ENCODE results near the gene ITPKC. TPM values are rescaled to one million over a fixed set of nuclear protein-coding genes. Genes with fewer than 3 reads are reported as not detected.

The ITPKC gene
- total and polyA plus RNA-seq, 10 of the 15 experiments (the other 5 are each of a cell fraction or from before 2014, with no cell fraction given) = 0.03 to 6.4 (median 3.5) TPM

DNA sequence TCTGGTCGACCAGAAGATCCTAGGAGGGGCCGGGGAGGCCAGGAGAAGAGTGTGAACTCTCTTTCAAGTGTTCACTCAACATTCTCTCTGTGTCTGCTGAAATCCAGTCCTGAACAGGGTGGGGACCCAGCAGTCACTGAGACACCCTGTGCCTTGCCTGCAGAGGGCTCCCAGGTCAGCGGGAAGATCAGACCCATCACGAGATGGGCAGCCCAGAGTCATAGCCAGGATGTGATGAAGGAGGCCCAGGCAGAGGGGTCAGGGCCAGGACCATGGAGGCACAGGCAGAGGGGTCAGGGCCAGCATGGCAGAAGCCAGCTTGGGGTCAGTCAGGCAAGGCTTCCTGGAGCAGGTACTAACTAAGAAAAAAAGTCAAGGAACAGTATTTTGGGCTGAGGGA, 35.9 kb upstream of the ITPKC start (continued):
- TF ChIP-seq ZBTB4 (CRISPR knock-in tag; IDR thresholded peaks at IDR 0.05) (no peak), DPF2 (IDR thresholded peaks at IDR 0.05) (no peak), CEBPB (IDR thresholded peaks at IDR 0.05; ENCODE audit: borderline replicate concordance in 1 of 2, low read depth in 2 of 2, low read length in 2 of 2) (no peak), SUPT20H (IDR thresholded peaks at IDR 0.05; ENCODE audit: borderline replicate concordance, control insufficient read depth, low read depth, low read length) (no peak), HDAC2 (IDR thresholded peaks at IDR 0.05) (no peak)

DNA sequence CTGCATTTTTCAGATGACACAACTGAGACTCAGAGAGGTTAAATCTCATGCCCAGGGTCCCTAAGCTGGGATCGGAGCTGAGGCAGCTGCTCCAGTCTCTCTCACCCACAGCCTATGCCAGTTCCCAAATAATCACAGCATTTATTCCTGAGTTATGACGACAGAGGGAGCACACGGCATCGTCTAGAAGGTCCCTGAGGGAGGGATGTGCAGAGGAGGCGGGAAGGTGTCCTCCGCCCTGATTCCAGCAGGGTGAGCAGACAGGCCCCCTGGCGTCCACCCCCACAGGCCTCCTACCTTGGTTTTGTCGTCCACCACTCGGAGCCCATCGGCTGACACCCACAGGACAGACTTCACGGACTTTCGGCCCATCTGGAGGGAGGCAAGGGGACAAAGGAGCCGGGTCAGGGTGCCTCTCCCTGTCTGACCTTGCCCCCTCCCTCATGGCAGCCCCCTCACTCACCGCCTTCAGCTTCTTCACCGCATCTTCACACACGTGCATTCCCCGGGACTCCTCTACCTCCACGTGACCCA, 34.4 kb upstream of the ITPKC start:
- ATAC-seq = no peak
- H3K4me1 ChIP-seq (ENCODE audit: control insufficient read depth, insufficient read depth, low read length) = peaks cover 7% of the 10 kb centered on the region
- no peak overlapping the region for H3K27ac ChIP-seq (ENCODE audit: control insufficient read depth, insufficient read depth)
- H4K20me1 ChIP-seq (ENCODE audit: control insufficient read depth, insufficient read depth) = no peaks in the 10 kb centered on the region
- WGBS (ENCODE audit: insufficient coverage, insufficient replicate concordance, low lambda C conversion rate, missing lambda C conversion rate) = 85% methylated on average over 18 of the region's 18 CpGs
- SMC1A ChIA-PET (ENCODE audit: uncharacterized antibody, unreplicated experiment) = interaction anchor here (0.8 to 1.6 kb wide), 2 partner anchors 19 to 95 kb away, joined by 3 read pairs; no protein-coding TSS in a partner anchor
- H3K9ac ChIP-seq (ENCODE audit: control insufficient read depth, insufficient read depth, low read length) = no peak overlapping the region
- DNase-seq (ENCODE audit: low read depth, low spot score) = no peak
- no peak for FAIRE-seq
- no peaks in the 10 kb centered on the region for H3K27me3 ChIP-seq (replicated peaks in 1 of 2; ENCODE audit: control insufficient read depth in 2 of 2, insufficient read depth in 2 of 2, low read length in 1 of 2)
- no TSS peak for BruUV-seq (replicated peaks)
- no peaks in the 10 kb centered on the region for H3K79me2 ChIP-seq (ENCODE audit: control insufficient read depth, insufficient read depth, low read length)
- no peak overlapping the region for H3K4me2 ChIP-seq (ENCODE audit: control insufficient read depth, insufficient read depth)
- RAD21 ChIA-PET (ENCODE audit: unreplicated experiment) = no interaction called here
- in situ Hi-C loops (cut with MboI) = no loop called here
- no peaks in the 10 kb centered on the region for H3K36me3 ChIP-seq (ENCODE audit: control insufficient read depth in 2 of 2, insufficient read depth in 2 of 2, low read length in 1 of 2)
- H2AFZ ChIP-seq (ENCODE audit: control insufficient read depth, low read depth, low read length) = no peak overlapping the region
- CTCF ChIA-PET = interaction anchor here (0.6 to 1.6 kb wide), 2 partner anchors 66 to 138 kb away, joined by 3 read pairs; no protein-coding TSS in a partner anchor
- POLR2A ChIA-PET = no interaction called here
- no peaks in the 10 kb centered on the region for H3K9me3 ChIP-seq (replicated peaks; ENCODE audit: control insufficient read depth, insufficient read depth, low read length)
- no peak overlapping the region for H3K4me3 ChIP-seq
- intact Hi-C loops (cut with micrococcal nuclease; ENCODE audit: unreplicated experiment) = no loop called here
- TF ChIP-seq RBBP5 (conservative IDR thresholded peaks at IDR 0.05) = no peak
- no peak for TF ChIP-seq WRNIP1 (IDR thresholded peaks at IDR 0.05; ENCODE audit: borderline replicate concordance, low read depth, low read length)
- TF ChIP-seq ZNF592 (IDR thresholded peaks at IDR 0.05) = no peak
- TF ChIP-seq IKZF2 (IDR thresholded peaks at IDR 0.05) = no peak
- TF ChIP-seq HDAC2 (IDR thresholded peaks at IDR 0.05) = no peak
- TF ChIP-seq POLR2AphosphoS2 (IDR thresholded peaks at IDR 0.05; ENCODE audit: low read depth, low read length) = no peak
- TF ChIP-seq MAX (IDR thresholded peaks at IDR 0.05; ENCODE audit: low read depth, low read length) = no peak
- no peak for TF ChIP-seq NR2C1 (IDR thresholded peaks at IDR 0.05)
- TF ChIP-seq MYB (IDR thresholded peaks at IDR 0.05; ENCODE audit: borderline replicate concordance, low read depth, low read length) = no peak
- no peak for TF ChIP-seq ASH2L (IDR thresholded peaks at IDR 0.05; ENCODE audit: borderline replicate concordance, low read depth)
- TF ChIP-seq EGR1 (IDR thresholded peaks at IDR 0.05; ENCODE audit: borderline replicate concordance in 1 of 2, low read depth in 2 of 2, low read length in 2 of 2) = no peak
- no peak for TF ChIP-seq SPI1 (IDR thresholded peaks at IDR 0.05; ENCODE audit: borderline replicate concordance, insufficient read depth, low read depth, low read length)

Data from GM12878 (cell line).